Stimulated activated CD4-positive, alpha-beta T cell treated with anti-CD3 and anti-CD28 coated beads, Interleukin-12 subunit alpha, Interleukin-12 subunit beta, amount 100 ng/mL, for 24 hours (primary cell): ENCODE measurements around the gene BEGAIN.

Experiments
- DNase-seq, 2 experiments: peaks; one replicate each; pipeline ENCODE4 v3.0.0-alpha.2; 2020; ENCODE audit warnings: low read depth in 2 of 2

Gene BEGAIN

GRCh38 chr14:100567877-100568163 lies 19.4 kb downstream of the BEGAIN start:
- no peak for DNase-seq

GRCh38 chr14:100567009-100567876 lies 20.0 kb downstream of the BEGAIN start:
- no peak for DNase-seq

GRCh38 chr14:100566586-100566985 lies 20.6 kb downstream of the BEGAIN start:
- DNase-seq = no peak

- DNase-seq = no peak
Observed at GRCh38 chr14:100566119-100566518, 21.1 kb downstream of the BEGAIN start.

GRCh38 chr14:100565650-100566049 lies 21.6 kb downstream of the BEGAIN start:
- no peak for DNase-seq

- no peak for DNase-seq
Observed at GRCh38 chr14:100564512-100564911, 22.7 kb downstream of the BEGAIN start.

- no peak for DNase-seq
Observed at GRCh38 chr14:100562751-100563150, 24.5 kb downstream of the BEGAIN start.

GRCh38 chr14:100561005-100561404 lies 26.2 kb downstream of the BEGAIN start:
- DNase-seq = no peak

GRCh38 chr14:100560471-100560870 lies 26.7 kb downstream of the BEGAIN start:
- DNase-seq = no peak

GRCh38 chr14:100559455-100559854 lies 27.8 kb downstream of the BEGAIN start:
- DNase-seq = no peak

- DNase-seq = no peak
Observed at GRCh38 chr14:100558966-100559365, 28.3 kb downstream of the BEGAIN start.

GRCh38 chr14:100558226-100558625 lies 29.0 kb downstream of the BEGAIN start:
- no peak for DNase-seq

- no peak for DNase-seq
Observed at GRCh38 chr14:100557658-100558057, 29.6 kb downstream of the BEGAIN start.

- DNase-seq = no peak
Observed at GRCh38 chr14:100556936-100557505, 30.2 kb downstream of the BEGAIN start.

- DNase-seq = no peak
Observed at GRCh38 chr14:100556140-100556475, 31.1 kb downstream of the BEGAIN start.

- no peak for DNase-seq
Observed at GRCh38 chr14:100555436-100556139, 31.6 kb downstream of the BEGAIN start.

- no peak for DNase-seq
Observed at GRCh38 chr14:100554696-100555320, 32.4 kb downstream of the BEGAIN start.

GRCh38 chr14:100554082-100554677 lies 33.0 kb downstream of the BEGAIN start:
- DNase-seq = no peak

- DNase-seq = no peak
Observed at GRCh38 chr14:100553471-100553870, 33.7 kb downstream of the BEGAIN start.

- no peak for DNase-seq
Observed at GRCh38 chr14:100552524-100553125, 34.6 kb downstream of the BEGAIN start.

GRCh38 chr14:100551056-100551455 lies 36.2 kb downstream of the BEGAIN start:
- no peak for DNase-seq
